GM12864 (cell line): ENCODE results near the gene PHACTR4.

Experiments
- DNase-seq: peaks from one replicate; pipeline ENCODE4 v3.0.0-alpha.2; 2011; ENCODE audit warnings: low read depth
- H3K4me3 ChIP-seq: 2 replicates; pipeline ENCODE4 v1.5.1; 2011; ENCODE audit warnings: mild to moderate bottlenecking, low read depth, low read length, control low read depth
- TF ChIP-seq, protein P1 (sequence below): IDR thresholded peaks from 2 replicates; pipeline ENCODE4 v1.5.1; 2011; ENCODE audit warnings: low read depth, mild to moderate bottlenecking, moderate library complexity, low read length, control low read depth, inconsistent platforms; ENCODE audit errors: missing control alignments

The PHACTR4 gene

DNA sequence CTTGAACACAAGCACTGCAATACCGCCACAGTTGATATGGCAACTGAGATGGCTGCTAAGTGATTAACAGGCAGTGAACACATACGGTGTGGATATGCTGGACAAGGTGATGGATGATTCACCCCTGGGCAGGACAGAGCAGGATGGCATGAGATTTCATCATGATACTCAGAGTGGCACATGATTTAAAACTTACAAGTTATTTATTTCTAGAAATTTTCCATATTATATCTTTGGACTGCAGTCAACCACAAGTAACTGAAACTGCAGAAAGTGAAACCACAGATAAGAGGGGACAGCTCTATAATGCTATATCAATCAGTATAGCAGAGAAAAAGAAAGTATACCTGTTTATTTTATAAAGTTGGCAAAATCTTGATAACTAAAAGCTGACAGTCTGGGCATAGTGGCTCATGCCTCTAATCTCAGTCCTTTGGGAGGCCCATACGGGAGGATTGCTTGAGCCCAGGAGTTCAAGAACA is 47.9 kb downstream of the PHACTR4 start:
- TF ChIP-seq, protein P1, sequence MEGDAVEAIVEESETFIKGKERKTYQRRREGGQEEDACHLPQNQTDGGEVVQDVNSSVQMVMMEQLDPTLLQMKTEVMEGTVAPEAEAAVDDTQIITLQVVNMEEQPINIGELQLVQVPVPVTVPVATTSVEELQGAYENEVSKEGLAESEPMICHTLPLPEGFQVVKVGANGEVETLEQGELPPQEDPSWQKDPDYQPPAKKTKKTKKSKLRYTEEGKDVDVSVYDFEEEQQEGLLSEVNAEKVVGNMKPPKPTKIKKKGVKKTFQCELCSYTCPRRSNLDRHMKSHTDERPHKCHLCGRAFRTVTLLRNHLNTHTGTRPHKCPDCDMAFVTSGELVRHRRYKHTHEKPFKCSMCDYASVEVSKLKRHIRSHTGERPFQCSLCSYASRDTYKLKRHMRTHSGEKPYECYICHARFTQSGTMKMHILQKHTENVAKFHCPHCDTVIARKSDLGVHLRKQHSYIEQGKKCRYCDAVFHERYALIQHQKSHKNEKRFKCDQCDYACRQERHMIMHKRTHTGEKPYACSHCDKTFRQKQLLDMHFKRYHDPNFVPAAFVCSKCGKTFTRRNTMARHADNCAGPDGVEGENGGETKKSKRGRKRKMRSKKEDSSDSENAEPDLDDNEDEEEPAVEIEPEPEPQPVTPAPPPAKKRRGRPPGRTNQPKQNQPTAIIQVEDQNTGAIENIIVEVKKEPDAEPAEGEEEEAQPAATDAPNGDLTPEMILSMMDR: no peak
- no peak for DNase-seq
- no peak overlapping the region; the same call in 1 of the 2 replicates for H3K4me3 ChIP-seq

DNA sequence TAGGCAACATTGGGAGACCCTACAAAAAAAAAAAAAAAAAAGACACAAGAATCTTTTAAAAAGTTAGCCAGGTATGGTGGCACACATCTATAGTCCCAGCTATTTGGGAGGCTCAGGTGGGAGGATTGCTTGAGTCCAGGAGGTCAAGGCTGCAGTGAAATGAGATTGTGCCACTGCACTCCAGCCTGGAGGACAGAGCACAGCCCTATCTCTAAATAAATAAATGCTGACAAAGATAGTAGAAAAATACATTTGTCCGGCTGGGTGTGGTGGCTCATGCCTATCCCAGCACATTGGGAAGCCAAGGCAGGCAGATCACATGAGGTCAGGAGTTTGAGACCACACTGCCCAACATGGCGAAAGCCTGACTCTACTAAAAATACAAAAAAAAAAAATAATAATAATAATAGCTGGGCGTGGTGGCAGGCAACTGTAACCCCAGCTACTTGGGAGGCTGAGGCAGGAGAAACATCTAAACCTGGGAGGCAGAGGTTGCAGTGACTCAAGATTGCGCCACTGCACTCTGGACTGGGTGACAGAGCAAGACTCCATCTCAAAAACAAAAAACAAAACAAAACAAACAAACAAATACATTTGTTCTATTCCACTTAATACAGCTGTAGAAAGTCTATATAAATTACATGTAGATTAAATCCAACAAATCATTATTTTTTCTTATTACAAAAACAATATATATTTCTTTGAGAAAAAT is 48.5 kb downstream of the PHACTR4 start:
- no peak overlapping the region for H3K4me3 ChIP-seq
- TF ChIP-seq, protein P1: no peak
- no peak for DNase-seq

DNA sequence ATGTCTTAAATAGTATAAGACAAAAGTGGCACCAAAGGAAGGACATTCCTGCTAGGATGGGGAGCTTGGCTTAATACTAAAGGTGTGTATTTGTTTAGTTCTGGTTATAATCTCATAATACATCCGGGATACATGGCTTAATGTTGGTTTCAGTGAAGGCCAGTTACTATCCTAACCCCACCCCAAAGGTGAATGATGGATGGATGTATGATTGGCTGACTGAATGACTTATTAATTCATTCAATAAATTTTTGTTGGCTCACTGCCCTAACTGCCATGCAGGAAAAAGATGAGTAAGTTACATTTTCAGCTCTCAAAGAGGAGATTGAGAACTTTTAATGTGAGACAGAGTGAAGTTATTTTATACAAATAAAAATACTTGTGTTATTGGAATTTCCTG is 52.2 kb downstream of the PHACTR4 start:
- H3K4me3 ChIP-seq: no peak overlapping the region
- TF ChIP-seq, protein P1: no peak
- DNase-seq: no peak

DNA sequence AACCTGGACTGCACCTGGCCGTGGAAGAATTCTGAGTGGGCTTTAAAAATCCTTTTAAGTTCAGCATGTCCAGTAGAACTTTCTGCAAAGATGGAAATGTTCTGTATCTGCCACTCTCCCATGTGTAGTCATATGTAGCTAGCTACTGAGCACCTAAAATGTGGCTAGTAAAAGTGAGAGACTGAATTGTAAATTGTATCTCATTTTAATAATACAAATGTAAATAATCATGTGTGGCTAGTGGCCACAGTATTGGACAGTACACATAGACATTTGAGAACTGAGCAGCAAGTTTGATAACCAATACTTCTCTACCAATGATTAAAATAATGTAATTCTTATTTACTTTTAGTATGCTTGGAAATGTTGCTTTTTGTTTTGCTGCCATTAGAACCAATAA is 57.3 kb downstream of the PHACTR4 start:
- TF ChIP-seq, protein P1: no peak
- no peak overlapping the region for H3K4me3 ChIP-seq
- DNase-seq: no peak

DNA sequence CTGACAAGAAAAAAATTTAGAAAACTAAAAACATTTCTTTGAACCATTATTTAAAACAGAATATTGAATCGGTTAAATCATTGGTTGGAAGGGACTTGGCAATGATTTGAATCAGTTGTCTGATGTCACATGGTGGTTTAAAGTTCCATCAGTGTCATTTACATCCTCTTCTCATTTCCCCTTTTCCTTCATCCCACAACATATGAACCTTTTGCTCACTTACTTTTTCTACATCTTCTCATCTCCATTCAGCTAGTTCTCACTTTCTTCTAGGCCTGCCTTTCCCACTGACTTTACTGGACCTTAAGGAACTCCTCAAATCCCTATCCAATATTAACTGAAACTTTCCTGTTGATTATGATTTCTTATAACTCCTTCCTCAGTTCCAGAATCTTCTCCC is 58.5 kb downstream of the PHACTR4 start:
- TF ChIP-seq, protein P1: no peak
- no peak overlapping the region for H3K4me3 ChIP-seq
- no peak for DNase-seq

DNA sequence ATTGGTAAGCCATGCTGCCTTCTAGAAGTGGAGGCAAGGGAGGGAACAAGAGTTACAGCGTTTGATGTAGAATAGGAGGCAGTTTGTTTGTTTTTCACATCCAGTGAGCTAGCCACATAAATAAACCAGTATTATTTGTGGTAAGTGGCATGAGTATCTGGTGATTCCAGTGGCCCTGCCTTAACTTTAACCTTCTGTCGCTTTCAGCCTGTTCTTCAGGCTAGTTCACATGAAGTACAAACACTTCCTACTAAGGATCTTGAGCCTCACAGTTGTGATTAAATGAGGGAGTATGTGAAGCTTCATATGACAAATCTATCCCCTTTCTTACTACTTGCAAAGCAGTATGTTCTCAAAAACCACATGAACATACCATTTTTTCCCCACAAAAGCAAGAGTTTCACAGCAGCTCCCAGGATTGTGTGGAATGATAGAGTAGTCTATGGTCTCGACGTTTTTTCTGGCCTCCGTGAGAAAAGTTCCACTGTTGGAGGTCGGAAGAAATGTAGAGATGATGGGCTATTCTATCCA is 59.5 kb downstream of the PHACTR4 start:
- TF ChIP-seq, protein P1: no peak
- no peak for DNase-seq
- H3K4me3 ChIP-seq: no peak overlapping the region
